ENCODE measurements around the gene SDCBP2.
"Not testable (repeated sequence)": the region's sequence is repeated elsewhere in the genome, so short reads cannot be mapped to it uniquely, and the experiment has no call there.

SDCBP2 gene

DNA sequence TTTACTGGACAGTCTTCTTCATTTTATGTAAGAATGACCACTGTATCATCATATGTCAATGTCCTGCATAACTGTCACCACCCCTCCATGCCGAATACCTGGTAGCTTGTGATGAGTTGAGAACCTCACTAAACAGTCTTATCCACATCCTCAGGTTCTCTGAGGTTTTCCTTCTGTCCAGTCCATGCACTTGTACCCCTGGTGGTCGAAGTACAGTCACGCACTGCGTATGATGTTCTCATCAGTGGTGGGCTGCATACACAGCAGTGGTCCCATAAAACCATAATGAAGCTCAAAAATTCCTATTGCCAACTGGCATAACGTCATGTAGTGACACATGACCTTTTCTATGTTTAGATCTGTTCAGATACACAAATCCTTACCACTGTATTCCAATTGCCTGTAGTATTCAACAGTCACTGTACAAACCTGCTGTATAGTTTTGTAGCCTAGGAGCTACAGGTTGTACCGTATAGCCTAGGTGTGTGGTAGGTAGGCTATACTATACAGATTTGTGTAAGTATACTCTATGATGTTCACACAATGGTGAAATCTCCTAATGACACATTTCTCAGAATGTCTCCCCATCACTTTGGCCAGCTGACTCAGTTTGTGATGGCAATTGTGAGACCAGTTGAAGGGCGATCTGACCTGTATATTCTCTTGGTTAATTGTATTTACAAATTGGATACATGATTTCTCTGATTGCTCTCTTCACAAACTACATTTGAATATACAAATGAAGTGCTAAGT is 31.3 kb upstream of the SDCBP2 start:
- DNase-seq (ENCODE audit: low read depth, low spot score), result no peak

DNA sequence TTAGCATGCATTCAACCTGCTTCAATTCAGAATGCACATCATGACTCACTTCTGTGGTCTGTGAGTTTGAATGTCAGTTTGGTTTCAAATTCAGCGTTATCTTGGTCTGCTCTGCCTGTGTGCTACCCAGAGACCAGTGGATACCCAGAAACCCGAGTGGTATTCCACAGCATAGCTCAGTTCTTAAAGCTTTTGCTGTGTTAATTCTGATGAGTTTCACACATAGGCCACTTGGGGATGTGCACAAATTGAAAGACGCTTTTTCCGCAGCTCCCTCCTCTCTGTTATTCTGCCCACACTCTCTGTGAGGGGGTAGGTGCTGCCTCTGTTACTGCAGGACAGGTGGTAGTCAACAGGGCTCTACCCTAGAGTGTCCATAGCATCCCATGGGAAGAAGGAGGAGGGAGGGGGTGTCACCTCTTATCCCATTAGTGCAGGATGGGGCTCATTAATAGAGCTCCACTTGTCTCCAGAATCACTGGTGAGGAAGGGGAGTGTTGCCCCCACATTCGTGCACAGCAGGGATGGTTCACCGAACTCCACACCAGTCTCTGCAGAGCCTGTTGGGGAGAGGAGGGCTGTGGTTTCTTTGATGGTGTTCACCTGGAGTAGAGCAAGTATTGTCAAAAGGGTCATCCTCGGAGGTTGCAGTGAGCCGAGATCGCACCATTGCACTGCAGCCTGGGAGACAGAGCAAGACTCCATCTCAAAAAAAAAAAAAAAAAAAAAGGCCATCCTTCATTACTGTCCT is 29.2 kb upstream of the SDCBP2 start:
- no peak for DNase-seq (ENCODE audit: low read depth, low spot score)

DNA sequence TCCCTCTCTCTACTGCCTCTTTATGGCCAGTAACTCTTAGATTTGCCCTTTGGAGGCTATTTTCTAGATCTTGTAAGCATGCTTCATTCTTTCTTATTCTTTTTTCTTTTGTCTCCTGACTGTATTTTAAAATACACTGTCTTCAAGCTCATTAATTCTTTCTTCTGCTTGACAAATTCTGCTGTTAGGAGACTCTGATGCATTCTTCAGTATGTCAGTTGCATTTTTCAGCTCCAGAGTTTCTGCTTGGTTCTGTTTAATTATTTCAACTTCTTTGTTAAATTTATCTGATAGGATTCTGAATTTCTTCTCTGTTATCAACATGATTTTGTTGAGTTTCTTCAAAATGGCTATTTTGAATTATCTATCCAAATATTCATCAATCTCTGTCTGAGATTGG is 25.0 kb upstream of the SDCBP2 start:
- no peak for DNase-seq (ENCODE audit: low read depth, low spot score)

DNA sequence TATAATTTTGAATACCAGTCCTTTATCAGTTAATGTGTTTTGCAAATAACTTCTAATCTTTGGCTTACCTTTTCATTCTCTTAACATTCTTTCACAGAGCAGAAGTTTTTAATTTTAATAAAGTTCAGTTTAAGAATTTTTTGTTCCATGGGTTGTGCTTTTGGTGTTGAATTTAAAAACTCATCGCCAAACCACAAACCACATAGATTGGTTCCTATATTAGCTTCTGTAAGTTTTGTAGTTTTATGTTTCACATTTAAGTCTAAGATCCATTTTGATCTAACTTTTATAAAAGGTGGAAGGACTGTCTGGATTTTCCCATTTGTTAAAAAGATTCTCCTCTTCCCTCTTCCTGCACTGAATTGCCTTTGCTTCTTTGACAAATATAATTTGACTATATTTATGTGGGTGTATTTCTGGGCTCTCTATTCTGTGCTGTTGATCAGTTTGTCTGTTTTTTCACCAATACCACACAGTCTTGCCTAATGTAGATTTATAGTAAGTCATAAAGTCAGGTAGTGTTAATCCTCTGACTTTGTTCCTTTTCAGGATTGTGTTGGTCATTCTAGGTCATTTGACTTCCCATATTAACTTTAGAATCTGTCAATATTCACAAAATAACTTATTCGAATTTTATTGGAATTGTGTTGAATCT is 17.5 kb upstream of the SDCBP2 start:
- no peak for DNase-seq (ENCODE audit: low read depth, low spot score)

DNA sequence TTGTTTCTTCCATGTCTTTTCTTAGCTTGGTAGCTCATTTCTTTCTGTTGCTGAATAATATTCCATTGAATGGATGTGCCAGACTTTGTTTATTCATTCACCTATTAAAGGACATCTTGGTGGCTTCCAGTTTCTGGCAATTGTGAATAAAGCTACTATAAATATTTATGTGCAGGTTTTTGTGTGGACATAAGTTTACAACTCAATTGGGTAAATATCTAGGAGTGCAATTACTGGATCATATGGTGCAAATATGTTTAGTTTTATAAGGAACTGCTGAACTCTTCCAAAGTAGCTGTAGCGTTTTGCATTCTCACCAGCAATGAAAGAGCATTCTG is 16.8 kb upstream of the SDCBP2 start:
- no peak for DNase-seq (ENCODE audit: low read depth, low spot score)

DNA sequence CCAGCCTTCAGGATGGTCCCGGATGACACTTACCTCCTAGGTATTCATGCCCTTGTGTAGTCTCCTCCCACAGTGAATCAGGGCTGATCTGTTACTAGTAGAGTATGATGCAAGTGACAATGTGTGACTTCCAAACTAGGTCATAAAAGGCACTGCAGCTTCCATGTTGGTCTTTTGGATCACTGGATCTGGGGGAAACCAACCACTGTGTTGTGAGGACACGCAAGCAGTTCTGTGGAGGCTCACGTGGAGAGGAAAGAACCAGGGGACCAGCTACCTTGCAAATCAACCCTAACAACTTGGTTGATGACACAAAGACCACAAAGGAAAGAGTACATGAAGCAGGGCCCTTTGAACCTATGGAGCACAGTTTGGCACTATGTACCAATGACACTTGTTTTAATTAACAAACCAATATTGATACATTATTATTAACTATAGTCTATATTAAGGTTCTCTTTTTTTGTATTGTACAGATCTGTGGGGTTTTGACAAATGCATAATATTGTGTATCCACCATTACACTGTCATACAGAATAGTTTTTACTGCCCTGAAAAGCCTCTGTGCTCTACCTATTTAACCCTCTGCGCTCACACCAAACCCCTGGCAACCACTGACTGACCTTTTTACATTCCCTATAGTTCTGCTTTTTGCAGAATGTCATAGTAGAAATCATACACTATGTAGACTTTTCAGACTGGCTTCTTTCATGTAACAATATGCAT is 16.3 kb upstream of the SDCBP2 start:
- no peak for DNase-seq (ENCODE audit: low read depth, low spot score)

DNA sequence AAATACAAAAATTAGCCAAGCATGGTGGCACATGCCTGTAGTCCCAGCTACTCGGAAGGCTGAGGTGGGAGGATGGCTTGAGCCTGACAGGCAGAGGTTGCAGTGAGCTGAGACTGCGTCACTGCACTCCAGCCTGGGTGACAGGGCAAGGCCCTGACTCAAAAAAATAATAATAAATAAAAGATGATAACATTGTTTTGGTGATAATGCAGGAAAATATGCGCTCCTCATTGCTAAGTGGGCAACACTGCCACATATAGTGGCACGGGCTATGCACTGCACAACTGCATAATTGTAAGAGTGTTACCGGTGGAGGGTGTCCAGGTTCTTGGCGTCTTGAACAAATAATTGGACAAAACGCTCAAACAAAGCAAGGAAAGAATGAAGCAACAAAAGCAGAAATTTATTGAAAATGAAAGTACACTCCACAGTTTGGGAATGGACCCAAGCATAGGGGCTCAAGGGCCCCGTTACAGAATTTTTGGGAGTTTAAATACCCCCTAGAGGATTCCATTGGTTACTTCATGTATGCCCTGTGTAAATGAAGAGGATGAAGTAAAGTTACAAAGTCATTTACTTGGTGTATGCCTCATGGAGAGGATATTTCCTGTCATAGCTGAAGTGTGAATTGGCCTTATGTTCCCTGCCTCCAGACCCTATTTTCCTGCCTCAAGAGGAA is 14.6 kb upstream of the SDCBP2 start:
- DNase-seq (ENCODE audit: low read depth, low spot score), result not testable (repeated sequence)

DNA sequence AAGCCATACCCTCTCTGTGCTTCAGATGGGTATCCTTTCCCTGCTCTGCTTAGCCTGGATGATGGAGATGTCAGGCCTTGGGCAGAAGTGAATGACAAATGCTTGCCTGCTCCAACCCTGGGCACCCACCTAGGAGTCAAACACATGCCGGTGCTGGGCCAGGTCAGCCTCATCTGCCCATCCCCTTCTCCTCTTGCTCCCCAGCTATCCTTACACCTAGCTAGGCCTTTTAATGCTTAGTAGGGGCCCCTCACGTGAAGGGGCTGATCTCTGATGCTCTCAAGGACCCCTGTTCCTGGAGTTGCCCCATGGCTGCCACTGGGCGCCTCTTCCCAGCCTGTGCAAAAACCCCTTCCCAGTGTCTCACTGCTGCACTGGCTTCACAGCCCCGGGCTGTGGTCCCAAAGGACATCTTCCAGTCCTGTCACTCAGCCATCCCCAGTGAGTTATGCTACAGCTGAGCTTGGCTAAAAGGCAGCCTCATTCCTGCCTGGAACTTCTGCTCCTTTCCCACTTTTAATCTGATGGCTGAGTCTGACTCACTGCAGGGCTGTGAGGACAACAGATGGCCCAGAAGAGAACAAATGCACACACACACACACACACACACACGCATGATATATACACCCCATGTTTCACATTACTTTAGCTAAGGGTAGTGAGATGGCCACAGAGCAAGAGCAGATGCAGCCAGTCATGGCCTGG is 12.8 kb upstream of the SDCBP2 start:
- DNase-seq (ENCODE audit: low read depth, low spot score), result no peak

DNA sequence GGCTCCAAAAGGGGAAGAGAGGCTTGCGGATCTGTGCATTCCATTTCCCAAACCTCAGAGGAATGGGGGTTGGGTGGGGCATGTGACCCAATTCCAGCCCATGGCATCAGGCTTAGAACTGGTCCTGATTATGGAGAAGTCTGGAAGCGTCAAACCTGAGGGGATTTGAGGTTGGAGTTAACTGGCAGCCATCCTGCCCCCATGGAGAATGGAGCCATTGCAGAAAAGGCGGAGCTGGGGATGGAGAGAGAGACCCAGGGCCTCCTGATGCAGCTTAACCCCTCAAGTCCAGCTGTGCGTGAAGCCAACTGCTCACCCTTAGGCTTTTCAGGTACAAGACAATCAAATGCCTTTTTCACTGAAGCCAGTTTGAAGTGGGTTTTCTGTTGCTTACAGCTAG is 9.9 kb upstream of the SDCBP2 start:
- no peak for DNase-seq (ENCODE audit: low read depth, low spot score)

DNA sequence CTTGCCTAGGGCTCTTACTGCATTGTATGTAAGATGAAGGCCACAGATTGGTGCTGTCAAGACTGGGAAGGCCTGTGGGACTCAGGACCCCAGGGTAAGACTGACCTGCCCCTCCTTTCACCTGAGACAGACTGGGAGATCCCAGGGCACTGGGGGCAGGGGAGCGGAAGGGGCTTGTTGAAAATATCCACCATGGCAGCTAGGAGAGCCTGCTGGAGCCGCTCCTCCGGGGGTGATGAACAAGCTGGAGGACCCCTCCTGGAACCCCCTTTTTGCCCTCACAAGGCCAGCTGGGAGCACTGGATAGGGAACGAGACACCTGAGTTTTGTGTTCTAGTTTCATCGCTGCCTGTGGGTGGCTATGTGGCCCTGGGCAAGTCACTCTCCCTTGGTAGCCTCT is 9.2 kb upstream of the SDCBP2 start:
- DNase-seq (ENCODE audit: low read depth, low spot score), result no peak

DNA sequence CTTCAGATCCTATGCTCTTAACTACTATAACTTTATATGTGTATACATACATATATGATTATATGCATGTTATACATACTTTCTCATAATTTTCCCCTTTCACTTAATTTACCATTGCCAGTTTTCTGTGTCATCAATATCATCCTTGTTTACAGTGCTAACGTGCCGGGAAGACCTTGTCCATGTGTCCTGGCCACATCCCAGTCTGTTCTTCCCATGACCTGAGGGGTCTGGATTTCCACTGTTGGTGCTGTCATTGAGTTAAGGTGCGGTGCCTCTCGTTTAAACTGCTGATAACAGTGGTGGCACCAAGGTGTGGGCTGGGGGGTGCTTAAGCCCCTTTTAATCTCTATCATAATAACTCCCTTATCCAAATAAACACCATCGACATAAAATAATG is 8.5 kb upstream of the SDCBP2 start:
- no peak for DNase-seq (ENCODE audit: low read depth, low spot score)

DNA sequence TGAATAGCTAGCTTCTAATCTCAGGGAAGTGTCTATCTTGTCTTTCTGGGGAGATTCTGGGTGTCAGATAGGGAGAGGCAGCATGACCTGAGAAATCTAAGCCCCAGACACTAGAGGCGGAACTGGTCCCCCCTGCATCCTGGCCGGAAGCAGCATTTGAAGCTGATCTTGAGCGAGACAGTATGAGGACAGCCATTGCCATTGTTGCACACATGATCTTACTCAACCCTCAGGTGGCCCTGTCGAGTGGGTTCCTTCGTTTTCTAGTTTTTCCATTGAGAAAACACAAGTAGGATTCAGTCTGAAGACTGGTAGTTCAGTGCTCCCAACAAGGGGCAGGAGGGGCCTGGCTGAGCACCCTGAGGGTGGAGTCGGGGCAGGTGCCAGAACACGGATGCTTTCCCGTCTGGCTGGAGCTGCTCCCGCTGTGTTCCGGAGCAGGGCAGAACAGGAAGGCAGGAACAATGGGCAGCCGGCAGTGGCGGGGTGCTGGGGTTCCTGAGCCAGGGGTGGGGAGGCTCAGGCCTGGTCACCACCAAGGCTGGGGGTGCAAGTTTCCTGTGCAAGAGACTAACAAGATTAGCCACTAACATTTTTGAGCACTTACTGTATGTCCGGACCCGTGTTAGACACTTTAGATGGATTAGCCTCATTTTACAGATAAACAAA is 7.9 kb upstream of the SDCBP2 start:
- no peak for DNase-seq (ENCODE audit: low read depth, low spot score)

DNA sequence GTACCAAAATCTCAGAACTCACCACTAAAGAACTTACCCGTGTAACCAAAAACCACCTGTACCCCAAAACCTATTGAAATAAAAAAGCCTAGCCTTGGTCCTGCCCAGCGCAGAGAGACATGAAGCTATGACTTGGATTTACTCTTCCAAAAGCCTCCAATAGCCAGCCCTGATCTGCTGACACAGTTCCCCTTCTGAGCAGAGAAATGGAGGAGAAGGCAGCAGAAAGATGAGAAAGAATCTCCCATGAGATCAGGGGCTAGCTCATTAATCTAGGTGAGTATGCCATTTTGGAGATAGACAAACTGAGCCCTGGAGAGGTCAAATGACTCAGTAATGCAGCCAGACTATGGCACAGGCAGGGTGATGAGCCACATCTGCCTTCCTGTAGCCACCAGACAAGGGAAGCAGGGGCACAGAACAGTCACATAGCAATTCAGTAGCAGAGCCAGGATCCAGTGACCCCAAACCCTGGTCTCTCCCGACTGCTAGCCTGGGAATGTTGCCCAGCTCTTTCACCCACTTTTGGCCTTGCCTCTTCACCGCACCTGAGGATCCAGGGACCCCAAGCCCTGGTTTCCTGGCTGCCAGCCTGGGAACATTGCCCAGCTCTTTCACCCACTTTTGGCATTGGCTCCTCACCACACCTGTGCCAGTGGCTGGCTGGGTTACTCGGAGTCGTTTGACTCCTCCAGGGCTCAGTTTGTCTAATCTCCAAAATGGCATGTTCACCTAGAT is 7.2 kb upstream of the SDCBP2 start:
- DNase-seq (ENCODE audit: low read depth, low spot score), result no peak

DNA sequence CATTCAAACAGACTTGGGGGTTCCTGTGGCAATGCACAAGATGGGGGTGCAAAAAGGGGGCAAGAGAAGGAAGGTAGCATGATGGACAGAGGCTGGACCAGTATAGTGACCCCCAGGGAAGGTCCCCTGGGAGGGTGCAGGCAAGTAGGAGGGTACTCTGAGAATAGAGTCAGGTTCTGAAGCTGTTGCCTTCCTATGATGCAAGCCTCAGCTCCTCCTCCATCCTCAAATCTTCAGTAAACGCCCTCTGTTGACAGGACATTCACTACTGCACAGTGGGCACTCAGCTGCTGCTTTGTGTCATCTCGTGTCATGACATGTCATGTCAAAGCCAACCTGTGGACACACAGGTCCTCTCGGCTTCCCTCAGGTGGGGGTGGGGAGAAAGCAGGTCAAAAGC is 5.8 kb upstream of the SDCBP2 start:
- DNase-seq (ENCODE audit: low read depth, low spot score), result no peak

DNA sequence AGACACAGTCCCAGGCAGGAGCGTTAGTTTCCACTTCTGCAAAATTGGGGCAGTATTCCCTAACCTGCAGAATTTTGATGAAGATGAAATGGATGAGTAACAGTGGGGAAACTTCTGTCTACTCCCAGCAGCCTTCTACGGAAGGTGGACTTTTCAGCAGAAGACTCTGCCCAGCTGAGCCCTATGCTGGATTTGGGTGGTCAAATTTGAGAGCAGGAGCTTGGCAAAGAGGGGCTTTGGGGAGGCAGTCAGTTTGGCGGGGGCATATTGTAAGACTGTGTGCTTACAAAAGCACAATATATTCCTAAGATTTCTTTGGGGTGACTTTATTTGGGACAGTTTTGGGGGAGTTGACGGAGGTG is 5.4 kb upstream of the SDCBP2 start:
- no peak for DNase-seq (ENCODE audit: low read depth, low spot score)

DNA sequence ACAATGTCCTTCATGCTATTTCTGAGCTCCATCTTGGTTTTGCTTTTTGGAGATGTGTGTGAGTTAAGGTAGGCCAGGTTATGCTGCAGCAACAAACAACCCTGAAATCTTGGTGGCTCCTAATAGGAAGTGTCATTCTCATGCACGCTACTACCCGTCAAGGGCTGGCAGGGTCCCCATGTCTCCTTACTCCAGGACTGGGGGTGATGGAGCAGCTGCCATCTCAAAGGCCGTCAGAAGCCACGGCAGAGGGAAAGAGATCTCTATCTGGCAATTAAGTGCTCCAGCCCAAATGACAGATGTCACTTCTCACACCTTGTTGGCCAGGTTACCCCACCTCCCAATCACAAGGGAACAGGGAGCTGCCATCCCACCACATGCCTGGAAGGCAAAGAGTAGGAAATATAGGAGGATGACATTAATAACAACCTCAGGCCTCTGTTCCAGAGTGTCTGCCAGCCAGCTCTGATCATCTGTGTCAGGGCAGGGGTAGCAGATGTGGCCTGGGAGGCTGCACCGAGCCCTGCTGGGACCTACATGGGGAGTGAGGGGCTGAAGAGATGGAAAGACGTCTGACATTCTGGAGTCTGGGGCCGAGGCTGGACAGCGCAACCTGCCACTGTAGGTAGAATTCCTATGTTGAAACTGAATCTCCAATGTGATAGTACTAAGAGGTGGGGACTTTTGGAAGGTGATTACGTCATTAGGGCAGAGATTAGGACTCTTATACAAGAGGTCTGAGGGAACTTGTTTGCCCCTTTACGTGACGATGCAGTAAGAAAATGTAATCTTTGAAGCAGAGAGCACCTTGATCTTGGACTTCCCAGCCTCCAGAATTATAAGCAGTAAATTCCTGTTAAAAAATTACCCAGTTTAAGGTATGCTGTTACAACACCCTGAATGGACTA is 4.8 kb upstream of the SDCBP2 start:
- DNase-seq (ENCODE audit: low read depth, low spot score), result no peak

DNA sequence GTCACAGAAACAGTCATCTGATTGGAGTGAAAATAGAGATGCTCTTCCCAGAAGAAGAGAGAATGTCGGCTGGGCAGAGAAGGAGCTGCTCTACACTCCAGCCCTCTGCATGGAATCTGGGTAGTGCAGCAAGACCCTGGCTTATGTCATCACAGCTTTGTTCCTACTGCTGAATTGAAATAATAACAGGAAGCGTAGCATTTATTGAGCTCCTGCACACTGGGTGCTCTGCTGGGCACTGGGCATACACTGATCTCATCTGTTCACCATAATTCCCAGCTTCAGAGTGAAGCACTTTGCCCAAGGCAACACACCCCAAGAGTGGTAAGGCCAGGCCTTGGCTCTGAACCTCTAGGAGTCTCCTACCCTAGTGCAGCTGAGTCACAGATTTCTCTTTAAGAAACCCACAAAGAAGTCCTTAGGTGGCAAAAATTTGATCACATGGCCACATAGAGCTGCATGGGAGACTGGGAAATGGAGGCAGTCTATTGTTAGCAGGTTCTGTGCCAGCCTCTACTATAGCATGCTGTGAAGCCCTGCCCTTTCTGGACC is 3.9 kb upstream of the SDCBP2 start:
- no peak for DNase-seq (ENCODE audit: low read depth, low spot score)

DNA sequence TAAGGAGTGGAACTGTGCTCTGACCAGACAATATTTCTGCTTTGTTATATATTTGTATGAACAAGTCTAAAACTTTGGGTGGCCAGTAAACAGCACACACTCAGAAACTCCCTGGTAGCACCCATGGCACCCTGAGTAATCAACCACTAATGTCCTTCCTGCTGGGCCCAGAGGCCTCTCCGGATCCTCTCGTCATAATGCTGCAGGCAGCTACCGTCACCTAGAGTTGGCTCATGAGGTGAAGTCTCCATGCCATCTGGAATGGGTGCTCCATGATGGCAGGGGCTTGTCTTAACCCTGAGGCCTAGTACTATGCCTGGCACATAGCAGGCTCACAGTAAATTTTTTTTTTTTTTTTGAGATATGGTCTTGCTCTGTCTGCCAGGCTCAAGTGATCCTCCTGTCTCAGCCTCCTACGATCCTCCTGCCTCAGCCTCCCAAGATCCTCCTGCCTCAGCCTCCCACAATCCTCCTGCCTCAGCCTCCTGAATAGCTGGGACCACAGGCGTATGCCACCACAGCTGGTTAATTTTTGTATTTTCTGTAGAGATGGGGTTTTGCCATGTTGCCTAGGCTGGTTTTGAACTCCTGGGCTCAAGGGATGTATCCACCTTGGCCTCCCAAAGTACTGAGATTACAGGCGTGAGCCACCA is 3.0 kb upstream of the SDCBP2 start:
- DNase-seq (ENCODE audit: low read depth, low spot score), result no peak
